GM18858 (cell line): ENCODE data around the gene WDR31.
A peak's percentile ranks its signal among the peaks of the same experiment; 100 is the strongest.
"Not testable (repeated sequence)": the region's sequence is repeated elsewhere in the genome, so short reads cannot be mapped to it uniquely, and the experiment has no call there.

Experiments
- ATAC-seq: cut with Tn5 transposase; IDR thresholded peaks from one replicate; pipeline ENCODE4 v1.9.1; 2021; ENCODE audit not compliant: unreplicated experiment

Gene WDR31

DNA sequence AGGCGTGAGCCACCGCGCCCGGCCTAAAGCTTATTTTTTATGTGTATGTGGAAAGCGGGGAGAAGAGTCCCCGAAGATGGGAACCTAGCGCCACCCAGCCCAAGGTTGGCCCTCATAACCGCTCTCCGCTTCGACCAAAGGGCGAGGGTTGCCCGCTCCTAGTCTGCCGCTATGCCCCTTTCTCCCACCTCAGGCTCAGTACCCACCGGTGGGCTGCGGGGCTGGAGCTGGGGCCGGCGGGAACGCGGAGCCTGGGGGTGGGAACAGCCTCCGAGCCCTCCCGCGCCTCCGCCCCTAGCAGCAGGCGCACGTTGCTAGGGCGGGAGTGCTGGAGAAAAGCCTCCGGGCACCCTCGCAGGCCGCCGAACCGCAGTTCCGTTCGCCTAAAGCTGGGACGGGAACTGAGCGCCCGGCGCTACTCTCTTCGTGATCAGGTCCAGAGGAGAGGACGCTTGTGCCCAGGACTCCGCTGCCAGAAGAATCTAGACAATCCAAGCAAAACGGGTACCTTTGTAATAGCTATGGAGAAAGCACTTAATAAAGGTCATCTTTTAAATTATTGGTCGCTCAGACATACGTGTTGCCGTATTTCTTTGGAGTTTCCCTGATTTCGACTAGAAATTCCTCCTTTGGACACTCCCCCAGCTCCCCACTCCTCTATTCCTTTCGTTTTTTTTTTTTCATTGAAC, at the start of gene WDR31:
Gene WDR31, minus strand, starts transcription at position 265 of the 689 bp plus-strand sequence. CDS start 8,253 bp downstream, outside the sequence.
- ATAC-seq = peak; percentile 84

DNA sequence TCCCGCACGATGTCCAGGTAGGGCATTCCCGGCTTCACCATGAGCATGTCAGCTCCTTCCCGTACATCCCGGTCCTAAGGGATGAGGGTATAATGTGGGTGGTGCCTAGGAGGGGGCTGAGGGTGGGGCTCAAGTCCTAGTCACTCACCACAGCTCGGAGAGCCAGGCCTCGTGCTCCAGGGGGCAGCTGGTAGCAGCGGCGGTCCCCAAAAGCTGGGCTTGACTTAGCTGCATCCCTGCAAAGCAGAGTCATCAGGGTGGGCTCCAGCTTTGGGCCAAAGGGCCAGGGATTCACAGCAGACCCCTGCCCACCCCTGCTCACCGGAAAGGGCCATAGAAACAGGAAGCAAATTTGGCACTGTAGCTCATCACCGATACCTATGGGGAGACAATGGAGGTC, 49.4 kb upstream of the WDR31 start:
- ATAC-seq = no peak

DNA sequence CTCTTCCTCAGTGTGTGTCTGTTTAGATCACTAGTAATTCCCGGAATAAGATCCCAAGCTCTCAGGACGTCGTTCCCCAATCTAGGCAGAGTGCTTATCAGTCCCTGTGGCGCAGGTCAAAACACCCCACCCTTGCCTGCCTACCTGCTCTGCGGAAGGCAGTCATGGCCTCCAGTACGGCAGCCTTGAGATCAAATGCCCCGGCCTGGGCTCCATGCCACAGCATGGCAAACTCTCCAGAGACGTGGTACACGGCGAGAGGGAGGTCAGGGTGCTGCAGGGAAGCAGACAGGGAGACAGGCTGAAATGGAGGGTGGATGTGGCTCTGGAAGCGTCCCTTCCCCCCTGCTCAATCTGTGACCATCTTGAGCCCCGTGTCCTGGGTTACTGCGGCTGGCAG, 48.8 kb upstream of the WDR31 start:
- no peak for ATAC-seq

DNA sequence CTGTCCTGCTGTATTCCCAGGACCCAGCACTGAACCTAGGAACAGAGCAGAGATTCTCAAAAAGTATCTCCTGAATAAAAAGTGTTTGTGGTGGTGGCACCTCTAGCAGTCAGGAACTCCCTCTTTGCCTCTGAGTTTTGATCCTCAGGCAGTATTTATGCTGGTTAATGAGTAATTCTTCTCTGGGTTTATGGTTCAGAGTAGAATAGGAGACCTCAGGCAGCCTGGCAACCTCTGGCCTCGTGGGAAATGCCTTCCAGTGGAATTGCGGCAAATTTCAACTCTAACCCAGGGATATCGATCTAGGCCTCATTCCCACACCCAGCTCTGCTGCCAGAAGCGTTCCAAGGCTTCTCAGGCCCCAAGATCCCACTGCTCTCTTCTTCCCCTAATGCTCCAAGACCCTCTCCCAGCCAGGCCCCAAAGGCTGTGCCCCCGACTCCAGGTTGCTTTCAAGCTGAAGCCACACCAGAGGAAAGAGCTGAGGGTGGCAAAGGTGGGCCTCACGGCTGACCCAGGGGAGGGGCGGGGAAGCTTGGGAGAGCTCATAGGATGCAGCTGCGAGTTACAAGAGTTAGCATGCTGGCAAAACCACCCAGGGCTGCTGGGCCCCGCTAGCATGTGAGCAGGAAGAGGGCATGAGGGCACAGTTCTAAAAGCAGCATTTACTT, 47.6 kb upstream of the WDR31 start:
- no peak for ATAC-seq

DNA sequence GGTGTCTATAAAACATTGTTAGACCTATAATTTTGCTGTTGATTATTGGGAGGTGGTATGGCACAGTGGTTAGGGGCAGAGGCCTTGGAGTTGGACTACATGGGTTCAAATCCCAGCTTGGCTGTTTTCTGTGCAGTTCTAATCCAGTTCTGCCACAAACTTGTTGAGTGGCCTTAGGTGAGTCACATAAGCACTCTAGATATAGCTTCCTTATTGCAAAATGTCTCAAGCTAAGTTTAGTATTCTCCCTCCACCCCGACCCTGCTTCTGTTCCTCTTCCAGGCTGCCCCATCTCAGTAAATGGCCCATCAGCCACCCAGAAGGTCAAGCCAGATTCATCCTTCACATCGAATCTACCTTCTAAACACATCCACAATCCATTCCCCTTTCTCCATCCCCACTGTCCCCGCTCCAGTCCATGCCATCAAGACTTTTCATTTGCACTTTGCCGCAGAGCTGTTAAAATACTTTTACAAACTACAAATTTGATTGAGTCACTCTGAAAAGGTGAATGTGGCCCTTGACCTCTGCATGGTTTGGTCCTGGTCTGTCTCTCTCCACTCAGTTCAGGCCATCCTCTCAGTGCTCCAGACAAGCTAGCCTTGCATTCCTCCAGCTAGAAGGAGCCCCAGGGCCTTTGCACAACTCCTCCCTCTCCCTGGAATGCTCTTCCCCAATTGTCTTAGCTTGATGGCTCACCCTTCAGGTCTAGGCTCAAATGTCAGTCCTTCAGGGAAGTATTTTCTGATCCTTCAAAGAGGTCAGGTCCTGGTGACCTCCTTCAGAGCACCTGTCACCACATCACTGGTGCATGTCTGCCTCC, 46.7 kb upstream of the WDR31 start:
- no peak for ATAC-seq

DNA sequence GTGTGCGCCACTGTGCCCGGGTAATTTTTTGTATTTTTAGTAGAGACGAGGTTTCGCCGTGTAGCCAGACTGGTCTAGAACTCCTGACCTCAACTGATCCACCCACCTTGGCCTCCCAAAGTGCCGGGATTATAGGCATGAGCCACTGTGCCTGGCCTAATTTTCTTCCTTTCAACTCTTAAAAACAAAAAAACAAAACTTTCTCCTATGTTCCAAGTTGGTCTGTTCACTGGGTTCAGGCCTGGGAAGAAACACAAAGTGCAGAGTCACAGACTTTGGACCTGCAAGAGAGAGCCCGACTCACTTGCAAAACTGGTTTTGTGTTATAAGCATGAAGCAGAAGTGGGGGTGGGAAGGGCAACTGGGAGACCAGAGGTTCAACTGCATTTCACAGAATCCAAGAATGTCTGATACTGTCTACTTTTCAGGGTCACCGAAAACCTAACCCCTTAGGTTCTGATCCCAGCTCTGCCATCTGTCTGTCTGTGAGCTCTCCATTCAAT, 41.9 kb upstream of the WDR31 start:
- no peak for ATAC-seq

DNA sequence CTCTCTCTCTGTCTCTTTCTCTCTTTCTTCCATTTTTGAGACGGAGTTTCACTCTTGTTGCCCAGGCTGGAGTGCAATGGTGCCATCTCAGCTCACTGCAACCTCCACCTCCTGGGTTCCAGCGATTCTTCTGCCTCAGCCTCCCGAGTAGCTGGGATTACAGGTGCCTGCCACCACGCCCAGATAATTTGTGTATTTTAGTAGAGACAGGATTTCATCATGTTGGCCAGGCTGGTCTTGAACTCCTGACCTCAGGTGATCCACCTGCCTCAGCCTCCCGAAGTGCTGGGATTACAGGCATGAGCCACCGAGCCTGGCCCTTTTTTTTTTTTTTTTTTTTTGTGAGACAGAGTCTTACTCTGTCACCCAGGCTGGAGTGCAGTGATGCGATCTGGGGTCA, 41.4 kb upstream of the WDR31 start:
- not testable (repeated sequence) for ATAC-seq

DNA sequence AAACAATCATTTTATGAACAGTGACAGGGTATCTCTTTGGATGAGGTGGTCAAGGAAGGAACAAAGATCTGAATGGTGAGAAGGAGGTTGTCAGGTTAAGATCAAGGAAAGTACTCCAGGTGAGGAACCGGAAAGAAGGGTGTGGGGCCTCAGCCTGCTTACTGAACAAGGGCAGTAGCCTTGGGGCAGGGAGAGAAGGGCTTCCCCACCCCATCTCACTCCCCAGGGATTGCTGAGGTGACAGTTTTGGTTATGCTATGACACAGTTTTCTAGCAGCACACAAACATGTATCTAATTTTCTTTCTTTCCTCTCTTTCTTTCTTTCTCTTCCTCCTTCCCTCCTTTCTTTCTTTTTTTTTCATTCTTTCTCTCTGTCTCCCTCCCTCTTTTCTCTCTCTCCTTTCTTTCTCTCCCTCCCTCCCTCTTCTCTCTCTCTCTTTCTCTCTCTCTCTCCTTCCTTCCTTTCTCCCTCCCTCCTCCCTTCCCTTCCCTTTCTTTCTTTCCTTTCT, 40.8 kb upstream of the WDR31 start:
- ATAC-seq = peak; percentile 50

DNA sequence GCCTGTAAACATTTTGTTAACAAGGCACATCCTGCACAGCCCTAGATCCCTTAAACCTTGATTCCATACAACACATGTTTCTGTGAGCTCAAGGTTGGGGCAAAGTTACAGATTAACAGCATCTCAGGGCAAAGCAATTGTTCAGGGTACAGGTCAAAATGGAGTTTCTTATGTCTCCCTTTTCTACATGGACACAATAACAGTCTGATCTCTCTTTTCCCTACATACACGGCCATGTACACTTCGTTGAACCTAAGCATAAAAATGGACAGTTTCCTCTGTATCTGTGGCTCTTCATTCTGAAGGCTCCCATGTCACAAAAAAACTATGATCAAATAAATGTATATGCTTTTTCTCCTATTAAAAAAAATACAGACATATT, 39.7 kb upstream of the WDR31 start:
- not testable (repeated sequence) for ATAC-seq

DNA sequence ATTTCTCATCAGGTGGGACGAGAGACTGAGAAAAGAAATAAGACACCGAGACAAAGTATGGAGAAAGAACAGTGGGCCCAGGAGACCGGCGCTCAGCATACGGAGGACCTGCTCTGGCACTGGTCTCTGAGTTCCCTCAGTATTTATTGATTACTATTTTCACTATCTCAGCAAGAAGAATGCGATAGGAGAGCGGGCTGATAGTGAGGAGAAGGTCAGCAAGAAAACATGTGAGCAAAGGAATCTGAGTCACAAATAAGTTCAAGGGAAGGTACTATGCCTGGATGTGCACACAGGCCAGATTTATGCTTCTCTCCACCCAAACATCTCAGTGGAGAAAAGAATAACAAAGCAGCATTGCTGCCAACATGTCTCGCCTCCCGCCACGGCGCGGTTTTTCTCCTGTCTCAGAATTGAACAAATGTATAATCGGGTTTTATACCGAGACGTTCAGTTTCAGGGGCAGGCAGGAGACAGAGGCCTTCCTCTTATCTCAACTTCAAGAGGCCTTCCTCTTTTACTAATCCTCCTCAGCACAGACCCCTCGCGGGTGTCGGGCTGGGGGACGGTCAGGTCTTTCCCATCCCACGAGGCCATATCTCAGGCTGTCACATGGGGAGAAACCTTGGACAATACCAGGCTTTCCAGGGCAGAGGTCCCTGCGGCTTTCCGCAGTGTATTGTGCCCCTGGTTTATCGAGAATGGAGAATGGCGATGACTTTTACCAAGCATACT, 39.2 kb upstream of the WDR31 start:
- ATAC-seq = not testable (repeated sequence)

DNA sequence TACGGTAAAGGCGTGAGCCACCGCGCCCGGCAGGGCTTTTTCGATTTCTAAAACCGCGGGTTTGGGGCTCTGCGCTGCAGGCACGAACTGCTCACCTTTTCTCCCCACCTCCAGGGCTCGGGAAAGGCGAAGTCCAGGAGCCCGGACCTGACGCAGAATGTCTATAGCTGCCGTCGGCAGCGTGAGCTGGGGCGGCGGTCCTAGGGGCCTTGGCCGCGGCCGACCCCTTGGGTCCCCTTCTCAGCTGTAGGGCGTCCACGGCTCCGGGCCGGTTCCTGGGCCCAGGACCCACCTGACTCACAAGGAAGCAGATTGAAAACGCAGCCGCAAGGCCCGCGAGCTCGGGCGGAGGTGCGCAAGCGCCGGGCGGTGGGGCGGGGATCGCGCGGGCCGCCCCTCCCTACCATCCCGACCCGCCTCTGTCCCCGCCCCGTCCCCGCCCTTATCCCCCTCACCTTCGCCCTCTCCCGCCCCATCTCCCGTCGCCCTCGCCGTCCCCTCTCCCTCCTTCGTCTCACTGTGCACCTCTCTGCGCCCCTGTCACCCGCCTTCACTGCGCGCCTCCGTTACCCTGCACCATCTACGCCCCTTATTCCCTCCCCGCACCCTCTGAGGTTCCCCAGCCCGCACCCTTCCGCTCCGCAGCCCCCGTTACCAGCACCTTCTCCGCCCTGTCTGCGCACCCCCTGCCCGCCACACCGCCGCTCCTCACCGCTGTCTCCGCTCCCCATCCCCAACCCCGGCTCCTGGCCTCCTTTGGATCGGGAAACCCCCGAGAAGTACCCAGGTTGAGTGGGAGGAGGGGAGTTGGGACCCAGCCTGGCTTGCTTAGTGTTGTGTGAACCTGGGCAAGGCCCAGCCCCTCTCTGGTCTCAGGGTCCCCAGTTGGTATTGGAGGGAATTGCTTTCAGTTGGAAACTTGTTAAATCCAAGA, 36.8 kb upstream of the WDR31 start, which contains the start of gene HDHD3:
Gene HDHD3, minus strand, starts transcription at position 353 of the 934 bp plus-strand sequence. CDS start 2,632 bp downstream, outside the sequence.
- ATAC-seq = peak; percentile 72

DNA sequence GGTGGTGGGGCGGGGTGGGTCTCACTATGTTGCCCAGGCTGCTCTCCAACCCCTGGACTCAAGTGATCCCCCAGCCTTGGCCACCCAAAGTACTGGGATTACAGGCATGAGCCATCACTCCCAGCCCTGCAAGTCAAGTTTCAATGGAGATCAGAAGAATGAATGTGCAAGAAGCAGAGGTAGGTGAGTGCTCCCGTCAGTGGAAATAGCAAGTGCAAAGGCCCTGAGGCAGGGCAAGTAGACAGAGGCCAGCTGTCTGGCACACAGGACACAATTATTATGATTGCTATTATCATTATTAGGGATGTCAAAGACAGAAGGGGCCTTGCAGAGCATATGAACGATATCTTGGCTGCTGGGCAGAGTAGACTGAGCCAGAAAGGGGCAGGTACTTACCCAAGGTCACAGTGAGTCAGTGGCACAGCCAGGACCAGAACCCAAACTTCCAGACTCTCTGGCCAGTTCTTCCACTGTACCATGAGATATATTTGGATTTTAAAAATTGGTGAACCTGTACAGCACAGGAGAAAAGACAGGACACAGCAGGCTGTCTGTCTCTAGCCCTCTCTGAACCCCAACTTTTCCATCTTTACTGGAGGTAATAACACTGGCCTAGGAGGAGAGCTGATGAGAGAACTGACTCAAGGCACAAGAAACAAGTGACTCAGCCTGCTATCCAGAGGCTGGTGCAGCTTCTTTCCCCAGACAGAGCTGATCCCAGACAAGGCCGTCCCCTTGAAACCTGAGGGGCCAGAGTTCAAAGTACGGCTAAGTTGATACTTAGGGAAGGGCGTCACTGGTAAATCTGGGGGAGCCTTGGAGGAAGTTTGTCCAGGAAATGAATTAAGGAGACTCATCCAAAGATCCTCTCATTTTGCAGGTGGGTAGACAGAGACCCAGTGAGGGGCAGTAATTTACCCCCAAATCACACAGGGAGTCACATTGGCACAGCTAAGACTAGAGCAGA, 35.3 kb upstream of the WDR31 start:
- ATAC-seq = no peak

DNA sequence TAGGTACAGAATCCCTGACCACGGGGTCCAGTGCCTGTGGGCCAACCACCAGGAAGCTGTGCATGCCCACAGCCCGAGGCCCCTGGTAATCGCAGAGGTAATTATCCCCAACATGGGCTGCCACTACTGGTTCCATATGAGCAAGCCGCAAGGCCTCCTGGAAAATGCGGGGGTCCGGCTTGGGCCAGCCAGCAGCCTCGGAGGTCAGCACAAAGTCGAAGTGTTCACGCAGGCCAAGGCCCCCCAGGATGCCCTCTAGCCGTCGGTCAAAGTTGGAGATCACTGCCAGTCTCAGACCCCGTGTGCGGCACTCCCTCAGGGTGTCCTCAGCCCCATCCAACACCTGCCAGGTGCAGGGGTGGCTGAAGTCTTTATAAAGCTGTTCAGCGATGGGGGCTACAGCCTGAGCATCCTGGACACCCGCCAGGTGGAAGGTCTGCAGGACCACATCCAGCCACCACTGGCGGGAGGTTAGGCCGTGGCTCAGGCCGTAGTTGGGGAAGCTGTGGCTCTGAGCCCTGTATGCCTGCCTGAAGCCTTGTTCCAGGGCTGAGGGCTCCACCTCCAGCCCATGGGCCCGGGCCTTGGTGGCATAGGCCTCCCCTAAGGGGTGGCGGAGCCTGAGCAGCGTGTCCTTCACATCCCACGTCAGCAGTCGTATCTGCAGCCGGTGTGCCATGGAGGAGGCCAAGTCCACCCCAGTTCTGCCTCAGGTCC, 33.8 kb upstream of the WDR31 start:
- no peak for ATAC-seq

DNA sequence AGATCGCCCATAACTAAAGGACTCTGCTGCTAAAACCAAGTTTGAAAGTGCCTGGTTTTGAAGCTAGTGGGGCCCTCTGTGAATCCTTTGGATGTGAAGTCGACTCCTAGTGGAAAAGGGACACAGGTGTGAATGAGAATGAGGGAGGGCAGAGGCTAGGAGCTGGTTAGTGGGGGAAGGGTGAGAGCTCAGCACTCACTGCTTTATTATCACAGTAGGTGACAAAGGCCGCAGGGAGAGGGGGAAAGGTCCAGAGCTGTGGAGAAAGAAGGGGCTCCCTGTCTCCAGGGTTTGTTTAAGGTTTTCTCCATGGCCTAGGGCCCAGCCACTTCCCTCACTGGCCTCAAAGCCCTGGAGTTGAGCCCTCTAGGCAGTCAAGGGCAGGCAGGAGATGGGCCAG, 33.2 kb upstream of the WDR31 start:
- no peak for ATAC-seq

DNA sequence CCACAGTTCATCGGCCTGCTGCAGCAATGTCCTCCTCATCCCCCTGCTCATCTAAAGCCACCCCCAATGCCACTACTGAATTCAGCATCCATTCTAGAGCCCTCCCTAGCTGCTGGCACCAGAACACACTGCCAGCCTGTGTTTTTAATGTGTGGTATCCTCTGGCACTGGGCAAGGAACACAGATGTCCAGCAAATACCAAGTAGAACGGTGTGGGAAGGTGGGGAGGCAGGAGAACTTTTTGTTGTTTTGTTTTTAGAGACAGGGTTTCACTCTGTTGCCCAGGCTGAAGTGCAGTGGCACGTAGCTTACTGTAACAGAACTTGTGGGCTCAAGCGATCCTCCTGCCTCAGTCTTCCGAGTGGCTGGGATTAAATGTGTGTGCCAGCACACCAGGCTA, 32.0 kb upstream of the WDR31 start:
- no peak for ATAC-seq

DNA sequence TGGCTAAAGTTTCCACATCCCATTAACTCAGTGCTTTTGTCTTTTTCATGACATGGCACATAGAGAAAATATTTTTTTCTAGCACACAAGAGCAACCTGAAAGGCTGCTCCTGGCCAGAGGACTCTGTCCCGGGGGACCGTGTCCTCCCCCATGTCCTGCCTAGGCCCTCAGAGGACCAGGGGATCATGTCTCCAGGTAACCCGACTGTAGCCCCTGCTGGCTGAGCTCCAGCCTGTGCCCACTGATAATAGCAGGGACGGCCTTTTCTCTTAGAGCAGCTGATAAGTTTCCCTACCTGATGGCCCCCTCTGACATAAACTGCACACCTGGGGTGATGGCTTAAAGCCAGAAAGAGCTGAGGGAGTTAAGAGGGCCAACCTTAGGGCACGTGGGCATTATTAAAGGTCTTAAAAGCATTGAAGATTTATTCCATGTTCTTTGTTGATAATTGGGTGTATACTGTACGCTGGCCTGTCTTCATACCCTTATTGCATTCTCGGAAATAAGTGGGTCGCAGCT, 30.8 kb upstream of the WDR31 start:
- ATAC-seq = no peak

DNA sequence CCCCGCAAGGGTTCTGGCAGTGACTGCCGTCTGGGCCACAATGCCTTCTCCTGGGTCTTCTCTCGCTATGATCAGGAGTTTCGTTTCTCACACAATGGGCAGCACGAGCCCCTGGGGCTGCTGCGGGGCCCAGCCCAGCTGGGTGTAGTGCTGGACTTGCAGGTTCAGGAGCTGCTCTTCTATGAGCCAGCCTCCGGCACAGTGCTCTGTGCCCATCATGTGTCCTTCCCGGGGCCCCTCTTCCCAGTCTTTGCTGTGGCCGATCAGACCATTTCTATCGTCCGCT, 29.7 kb upstream of the WDR31 start:
- ATAC-seq = no peak
